Endothelial cell of umbilical vein (primary cell): Measurements from ENCODE around the gene SLC35G1. TPM values are rescaled to one million over a fixed set of nuclear protein-coding genes. Genes with fewer than 3 reads are reported as not detected.

Source experiments
- BruUV-seq: library from RNA; stranded (reverse); fragments of 400-500 nt; replicated peaks from 2 replicates; lab custom pipeline; 2021; lab: Mats Ljungman, UMichigan
- CTCF ChIA-PET: fragments of 300-600, 350-600 bp; sonication (Branson Sonifier 250); formaldehyde crosslinking; loops from one replicate; lab custom pipeline; 2021; ENCODE audit warnings: antibody characterized with exemption, inconsistent platforms; lab: Charles Lee
- POLR2A ChIA-PET: fragments of 300-600, 350-600 bp; sonication (Branson Sonifier 250); formaldehyde crosslinking; loops from one replicate; lab custom pipeline; 2021; ENCODE audit warnings: antibody characterized with exemption, inconsistent platforms; lab: Charles Lee
- DNase-seq: peaks from one replicate; pipeline ENCODE4 v3.0.0-alpha.2; 2011; ENCODE audit warnings: low read depth, low spot score
- FAIRE-seq: peaks from 2 replicates; lab custom pipeline; 2011; peaks lifted over from hg19 to GRCh38; lab: Jason Lieb, UNC
- H2AFZ ChIP-seq: 2 replicates; pipeline ENCODE4 v1.6.0; 2012; ENCODE audit warnings: low read depth, low read length, control low read depth, inconsistent platforms
- H3K27ac ChIP-seq: 2 replicates; pipeline ENCODE4 v1.5.1; 2011; ENCODE audit warnings: low read depth, mild to moderate bottlenecking, control low read depth, low read length, moderate library complexity; ENCODE audit not compliant: insufficient read depth
- H3K27me3 ChIP-seq, 2 experiments: 2 replicates each; pipeline versions ENCODE4 v1.6.0 to v1.6.1; 2011; ENCODE audit warnings: low read length in 2 of 2, mixed read lengths in 1 of 2; ENCODE audit not compliant: control insufficient read depth in 2 of 2, insufficient read depth in 2 of 2
- H3K36me3 ChIP-seq, 2 experiments: 2 replicates in 1 of 2; 3 replicates in 1 of 2; pipeline ENCODE4 v1.5.1; 2011; ENCODE audit warnings: low read length in 2 of 2, mild to moderate bottlenecking in 1 of 2, moderate library complexity in 1 of 2; ENCODE audit not compliant: control insufficient read depth in 2 of 2, insufficient read depth in 2 of 2; ENCODE audit errors: extremely low read depth in 1 of 2
- H3K4me1 ChIP-seq: 3 replicates; pipeline ENCODE4 v1.5.1; 2011; ENCODE audit warnings: mild to moderate bottlenecking, low read length; ENCODE audit not compliant: control insufficient read depth, insufficient read depth; ENCODE audit errors: extremely low read depth
- H3K4me2 ChIP-seq: 2 replicates; pipeline ENCODE4 v1.6.1; 2011; ENCODE audit warnings: low read length, control low read depth, mixed read lengths; ENCODE audit not compliant: insufficient read depth
- H3K4me3 ChIP-seq, 3 experiments: fragments of 200-600 bp in 1 of 3; sonication (generic), shearing (Covaris generic) in 1 of 3; replicated peaks in 1 of 3; 2 replicates each; pipeline ENCODE4 v1.5.1; 2011 to 2016; ENCODE audit warnings: control low read depth in 3 of 3, low read length in 3 of 3, mild to moderate bottlenecking in 2 of 3, inconsistent platforms in 1 of 3, low read depth in 1 of 3, moderate library complexity in 1 of 3; ENCODE audit not compliant: insufficient read depth in 1 of 3
- H3K79me2 ChIP-seq: 2 replicates; pipeline ENCODE4 v1.6.0; 2012; ENCODE audit warnings: low read length, inconsistent platforms; ENCODE audit not compliant: control insufficient read depth, insufficient read depth
- H3K9ac ChIP-seq: replicated peaks from 2 replicates; pipeline ENCODE3; 2011; ENCODE audit warnings: low read length, control low read depth; ENCODE audit not compliant: insufficient read depth; ENCODE audit errors: extremely low read depth
- H3K9me1 ChIP-seq: replicated peaks from 3 replicates; pipeline ENCODE4 v1.6.0; 2011; ENCODE audit warnings: mild to moderate bottlenecking, low read length; ENCODE audit not compliant: control insufficient read depth, insufficient read depth; ENCODE audit errors: extremely low read depth
- H3K9me3 ChIP-seq: replicated peaks from 2 replicates; pipeline ENCODE4 v1.5.1; 2012; ENCODE audit warnings: low read length, inconsistent platforms; ENCODE audit not compliant: control insufficient read depth, insufficient read depth
- H4K20me1 ChIP-seq: replicated peaks from 2 replicates; pipeline ENCODE3; 2011; ENCODE audit warnings: mild to moderate bottlenecking, low read length; ENCODE audit not compliant: control insufficient read depth, insufficient read depth; ENCODE audit errors: extremely low read depth
- CTCF ChIP-seq, 2 donors: IDR thresholded peaks; 1 replicate in 1 of 2; 2 replicates in 1 of 2; pipeline ENCODE4 v1.5.1; 2011; ENCODE audit warnings: low read length in 2 of 2, mild to moderate bottlenecking in 2 of 2, moderate library complexity in 2 of 2, control low read depth in 1 of 2, inconsistent platforms in 1 of 2, low read depth in 1 of 2; ENCODE audit not compliant: insufficient read depth in 1 of 2; ENCODE audit errors: extremely low read depth in 1 of 2
- EZH2 ChIP-seq: IDR thresholded peaks from 2 replicates; pipeline ENCODE4 v1.6.1; 2012; ENCODE audit warnings: borderline replicate concordance, low read depth, mild to moderate bottlenecking, moderate library complexity, low read length, inconsistent platforms; ENCODE audit not compliant: severe bottlenecking
- FOS ChIP-seq: IDR thresholded peaks from 2 replicates; pipeline ENCODE4 v1.6.1; 2011; ENCODE audit warnings: mild to moderate bottlenecking, low read length, moderate library complexity, borderline replicate concordance; ENCODE audit not compliant: insufficient read depth
- GATA2 ChIP-seq: IDR thresholded peaks from 2 replicates; pipeline ENCODE4 v1.7.0; 2011; ENCODE audit warnings: low read depth, mild to moderate bottlenecking, moderate library complexity, mixed read lengths, low read length; ENCODE audit not compliant: insufficient read length, insufficient read depth
- JUN ChIP-seq: IDR thresholded peaks from 2 replicates; pipeline ENCODE4 v1.6.1; 2011; ENCODE audit warnings: borderline replicate concordance, low read depth; ENCODE audit not compliant: insufficient read length, insufficient read depth
- MAX ChIP-seq: IDR thresholded peaks from 2 replicates; pipeline ENCODE4 v1.6.1; 2011; ENCODE audit not compliant: insufficient read depth, insufficient read length
- MYC ChIP-seq: IDR thresholded peaks from one replicate; pipeline ENCODE4 v1.6.1; 2011; ENCODE audit warnings: mild to moderate bottlenecking, low read depth, low read length
- POLR2A ChIP-seq: IDR thresholded peaks from 2 replicates; pipeline ENCODE4 v1.6.1; 2012; ENCODE audit warnings: low read depth, mild to moderate bottlenecking, control low read depth, low read length
- POLR2AphosphoS5 ChIP-seq: IDR thresholded peaks from 2 replicates; pipeline ENCODE4 v1.6.1; 2012; ENCODE audit warnings: low read depth, mild to moderate bottlenecking, control low read depth, low read length, moderate library complexity; ENCODE audit not compliant: insufficient read depth
- dilution Hi-C: fragments of 300-500 bp; cut with MboI; formaldehyde crosslinking; loops from one replicate; pipeline ENCODE4 v1.15.0; 2019; ENCODE audit warnings: low sequenced_read_pairs; ENCODE audit not compliant: extremely low pct_ligation_motif_present
- intact Hi-C: fragments of 100-400 bp; cut with micrococcal nuclease; formaldehyde crosslinking; loops from one replicate; pipeline ENCODE4 v1.10.0; 2022
- polyA plus RNA-seq, 4 experiments: library from polyadenylated mRNA; depleted of rRNA in 3 of 4; stranded (reverse) in 3 of 4; unstranded in 1 of 4; fragments of >200 nt; gene quantifications; 2 replicates each; pipeline versions ENCODE4 v1.2.1 to v1.2.3, GENCODE V29; 2011 to 2012; ENCODE audit warnings: missing spikeins in 1 of 4
- total RNA-seq: library from RNA; stranded (reverse); gene quantifications from 2 replicates; pipeline ENCODE4 v1.2.3, GENCODE V29; 2021

Gene SLC35G1
- total and polyA plus RNA-seq, 2 donors (not counting 3 experiments of a cell fraction or from before 2014, with no cell fraction given), result 2.5 to 4.1 TPM

GRCh38 chr10:93852476-93853095 lies 41.2 kb upstream of the SLC35G1 start:
- ChIA-PET CTCF (interaction anchor here (0.9 kb wide), 1 partner anchor 31 kb away, joined by 3 read pairs; no protein-coding TSS in a partner anchor), POLR2A (no interaction called here)
- dilution Hi-C loops, result no loop called here
- Histone ChIP-seq H3K9ac (no peak overlapping the region), H3K9me1 (peaks cover 2% of the 10 kb centered on the region), H3K9me3 (no peaks in the 10 kb centered on the region), H3K79me2 (no peaks in the 10 kb centered on the region), H3K4me3 (no peak overlapping the region), H2AFZ (no peak overlapping the region), H3K36me3 (no peaks in the 10 kb centered on the region), H3K4me2 (no peak overlapping the region), H3K4me1 (peaks cover 7% of the 10 kb centered on the region), H3K27ac (no peak overlapping the region), H4K20me1 (no peaks in the 10 kb centered on the region), H3K27me3 (peaks cover 4 to 6% of the 10 kb centered on the region in 2 experiments)
- BruUV-seq, result no TSS peak
- no peak for DNase-seq
- intact Hi-C loops, result no loop called here
- no peak for FAIRE-seq
- no peak for TF ChIP-seq POLR2A
- TF ChIP-seq JUN, result no peak
- TF ChIP-seq GATA2, result no peak
- no peak for TF ChIP-seq MYC
- TF ChIP-seq MAX, result no peak
- TF ChIP-seq CTCF (IDR thresholded peaks at IDR 0.05; ENCODE audit: extremely low read depth in 1 of 2, insufficient read depth in 1 of 2, low read depth in 1 of 2, low read length in 2 of 2), result no peak
- TF ChIP-seq POLR2AphosphoS5, result no peak
- TF ChIP-seq FOS, result no peak
- no peak for TF ChIP-seq EZH2
